AG04449 (cell line): ENCODE data around the gene LCP1.

Experiments used
- CTCF ChIA-PET: fragments of 350-600 bp; formaldehyde crosslinking; extraction: SDS; loops from one replicate; lab custom pipeline; 2021; ENCODE audit warnings: antibody characterized with exemption; lab: Yijun Ruan, JAX
- POLR2A ChIA-PET: fragments of 400-600, 350-600 bp; formaldehyde crosslinking; extraction: SDS; loops from one replicate; lab custom pipeline; 2020; ENCODE audit warnings: antibody characterized with exemption, inconsistent platforms; lab: Yijun Ruan, JAX
- DNase-seq: peaks from one replicate; pipeline ENCODE4 v3.0.0-alpha.2; 2010; ENCODE audit warnings: low read depth, low spot score
- H3K4me3 ChIP-seq: 2 replicates; pipeline ENCODE4 v1.5.1; 2011; ENCODE audit warnings: low read depth, mild to moderate bottlenecking, control low read depth, low read length
- CTCF ChIP-seq: IDR thresholded peaks from one replicate; pipeline ENCODE4 v1.5.1; 2011; ENCODE audit warnings: mild to moderate bottlenecking, moderate library complexity, low read length, control low read depth, inconsistent platforms; ENCODE audit not compliant: insufficient read depth; ENCODE audit errors: missing control alignments

The LCP1 gene

GRCh38 chr13:46088821-46089562 lies 93.0 kb downstream of the LCP1 start:
- POLR2A ChIA-PET, result no interaction called here
- DNase-seq, result no peak

GRCh38 chr13:46087481-46087880 lies 94.5 kb downstream of the LCP1 start:
- POLR2A ChIA-PET, result no interaction called here
- TF ChIP-seq CTCF, result no peak
- DNase-seq, result no peak
- CTCF ChIA-PET, result no interaction called here
- H3K4me3 ChIP-seq, result no peak overlapping the region

More at GRCh38 chr13:46088821-46089562, 93.0 kb downstream of the LCP1 start:
- CTCF ChIA-PET, result no interaction called here
- TF ChIP-seq CTCF, result no peak
- H3K4me3 ChIP-seq, result no peak overlapping the region

GRCh38 chr13:46086985-46087384 lies 95.0 kb downstream of the LCP1 start:
- no peak for TF ChIP-seq CTCF
- DNase-seq, result no peak
- ChIA-PET POLR2A (no interaction called here), CTCF (no interaction called here)
- H3K4me3 ChIP-seq, result no peak overlapping the region

- ChIA-PET CTCF (no interaction called here), POLR2A (no interaction called here)
- DNase-seq, result no peak
- no peak for TF ChIP-seq CTCF
- no peak overlapping the region for H3K4me3 ChIP-seq
Measured at GRCh38 chr13:46086421-46086922, 95.5 kb downstream of the LCP1 start.

GRCh38 chr13:46085737-46086136 lies 96.2 kb downstream of the LCP1 start:
- no peak overlapping the region for H3K4me3 ChIP-seq
- no peak for TF ChIP-seq CTCF
- ChIA-PET CTCF (no interaction called here), POLR2A (no interaction called here)
- DNase-seq, result no peak

GRCh38 chr13:46082324-46082723 lies 99.7 kb downstream of the LCP1 start:
- ChIA-PET POLR2A (no interaction called here), CTCF (no interaction called here)
- no peak for DNase-seq
- no peak for TF ChIP-seq CTCF
- no peak overlapping the region for H3K4me3 ChIP-seq
